ENCODE measurements around the gene NASP. TPM values are rescaled to one million over a fixed set of nuclear protein-coding genes. Genes with fewer than 3 reads are reported as not detected.

The NASP gene
- total and polyA plus RNA-seq, 2 experiments from 2014 or later = 68.6 to 82.6 TPM

GRCh38 chr1:45574105-45574626 lies 9.7 kb upstream of the NASP start:
- Histone ChIP-seq H3K4me3 (no peak overlapping the region), H4K20me1 (ENCODE audit: insufficient read depth, poor library complexity, severe bottlenecking) (no peaks in the 10 kb centered on the region), H2AFZ (no peak overlapping the region), H3K9me2 (replicated peaks; ENCODE audit: insufficient read depth) (no peaks in the 10 kb centered on the region), H3K27me3 (no peaks in the 10 kb centered on the region), H3K4me2 (no peak overlapping the region), H3K79me2 (no peaks in the 10 kb centered on the region), H3K4me1 (ENCODE audit: insufficient read depth) (no peaks in the 10 kb centered on the region), H3K36me3 (replicated peaks; ENCODE audit: insufficient read depth, low read depth) (no peaks in the 10 kb centered on the region), H3K27ac (no peak overlapping the region), H3K9me3 (ENCODE audit: low read depth) (no peaks in the 10 kb centered on the region)
- 86% methylated on average over 7 of the region's 7 CpGs for WGBS (ENCODE audit: low lambda C conversion rate, missing lambda C conversion rate)
- TF ChIP-seq EZH2 (IDR thresholded peaks at IDR 0.05; ENCODE audit: borderline replicate concordance) = no peak
- TF ChIP-seq CTCF (IDR thresholded peaks at IDR 0.05; ENCODE audit: poor library complexity) = no peak
- no peak for TF ChIP-seq EZH2phosphoT487 (IDR thresholded peaks at IDR 0.05; ENCODE audit: low read depth, severe bottlenecking, unreplicated experiment)
- DNase-seq (ENCODE audit: low spot score) = no peak

- H3K27ac ChIP-seq = peak overlapping the region; percentile 80
- H3K4me2 ChIP-seq = peak overlapping the region; percentile 79
- H3K27me3 ChIP-seq = no peaks in the 10 kb centered on the region
- H3K4me1 ChIP-seq (ENCODE audit: insufficient read depth) = peaks cover 14% of the 10 kb centered on the region
- H3K9me3 ChIP-seq (ENCODE audit: low read depth) = no peaks in the 10 kb centered on the region
- H2AFZ ChIP-seq = peak overlapping the region; percentile 96
- peaks cover 21% of the 10 kb centered on the region for H4K20me1 ChIP-seq (ENCODE audit: insufficient read depth, poor library complexity, severe bottlenecking)
- peaks cover 32% of the 10 kb centered on the region for H3K79me2 ChIP-seq
- peak overlapping the region; percentile 69 for H3K4me3 ChIP-seq
- TF ChIP-seq EZH2phosphoT487 (IDR thresholded peaks at IDR 0.05; ENCODE audit: low read depth, severe bottlenecking, unreplicated experiment) (no peak), CTCF (IDR thresholded peaks at IDR 0.05; ENCODE audit: poor library complexity) (no peak), EZH2 (IDR thresholded peaks at IDR 0.05; ENCODE audit: borderline replicate concordance) (no peak)
- peak; percentile 97 for DNase-seq (ENCODE audit: low spot score)
- H3K9me2 ChIP-seq (replicated peaks; ENCODE audit: insufficient read depth) = no peaks in the 10 kb centered on the region
- WGBS (ENCODE audit: low lambda C conversion rate, missing lambda C conversion rate) = under 1% methylated on average over 19 of the region's 19 CpGs
- no peaks in the 10 kb centered on the region for H3K36me3 ChIP-seq (replicated peaks; ENCODE audit: insufficient read depth, low read depth)
Observed at GRCh38 chr1:45583264-45583665, 576 bp upstream of the NASP start.

- Histone ChIP-seq H3K9me3 (ENCODE audit: low read depth) (no peaks in the 10 kb centered on the region), H4K20me1 (ENCODE audit: insufficient read depth, poor library complexity, severe bottlenecking) (peaks cover 31% of the 10 kb centered on the region), H3K27ac (peak overlapping the region; percentile 80), H3K4me1 (ENCODE audit: insufficient read depth) (peaks cover 14% of the 10 kb centered on the region), H3K9me2 (replicated peaks; ENCODE audit: insufficient read depth) (no peaks in the 10 kb centered on the region), H3K79me2 (peaks cover 44% of the 10 kb centered on the region), H3K36me3 (replicated peaks; ENCODE audit: insufficient read depth, low read depth) (no peaks in the 10 kb centered on the region), H3K4me2 (peak overlapping the region; percentile 79), H3K27me3 (no peaks in the 10 kb centered on the region), H3K4me3 (peak overlapping the region; percentile 81), H2AFZ (peak overlapping the region; percentile 96)
- TF ChIP-seq EZH2phosphoT487 (IDR thresholded peaks at IDR 0.05; ENCODE audit: low read depth, severe bottlenecking, unreplicated experiment) = no peak
- TF ChIP-seq EZH2 (IDR thresholded peaks at IDR 0.05; ENCODE audit: borderline replicate concordance) = no peak
- TF ChIP-seq CTCF (IDR thresholded peaks at IDR 0.05; ENCODE audit: poor library complexity) = no peak
- DNase-seq (ENCODE audit: low spot score) = peak; percentile 96
- WGBS (ENCODE audit: low lambda C conversion rate, missing lambda C conversion rate) = 1% methylated on average over 39 of the region's 59 CpGs
Observed at GRCh38 chr1:45584351-45585109, 689 bp downstream of the NASP start.

Measured in hepatocyte (in vitro differentiated cells).